Mesodermal cell (in vitro differentiated cells): ENCODE measurements around the gene CGNL1.

Source experiments
- H3K27ac ChIP-seq: 2 replicates; pipeline ENCODE4 v1.7.0; 2013; ENCODE audit warnings: mild to moderate bottlenecking, low read depth, low read length, moderate library complexity; ENCODE audit not compliant: severe bottlenecking
- H3K36me3 ChIP-seq: 2 replicates; pipeline ENCODE4 v1.7.1; 2013; ENCODE audit warnings: mild to moderate bottlenecking, low read length, moderate library complexity; ENCODE audit not compliant: control insufficient read depth, insufficient read depth
- H3K4me1 ChIP-seq: one replicate; pipeline ENCODE4 v1.7.1; 2013; ENCODE audit warnings: mild to moderate bottlenecking, low read length; ENCODE audit not compliant: insufficient read depth, control insufficient read depth, poor library complexity, severe bottlenecking
- H3K4me3 ChIP-seq: 2 replicates; pipeline ENCODE4 v1.7.0; 2013; ENCODE audit warnings: low read length, control low read depth, mild to moderate bottlenecking; ENCODE audit not compliant: insufficient read depth, poor library complexity, severe bottlenecking; ENCODE audit errors: extremely low read depth
- H3K9me3 ChIP-seq: 2 replicates; pipeline ENCODE4 v1.7.1; 2013; ENCODE audit warnings: mild to moderate bottlenecking, low read length, moderate library complexity; ENCODE audit not compliant: control insufficient read depth
- WGBS, 2 experiments: methylation state at CpG; one replicate each; pipeline ENCODE4 v1.1.5; 2013; ENCODE audit warnings: missing lambda C conversion rate in 2 of 2; ENCODE audit not compliant: insufficient coverage in 2 of 2; 5-methylcytosine and 5-hydroxymethylcytosine counted together

Gene CGNL1

GRCh38 chr15:57538265-57538529, 161.9 kb downstream of the CGNL1 start:
- Histone ChIP-seq H3K4me3 (no peak overlapping the region), H3K9me3 (peaks cover 5% of the 10 kb centered on the region), H3K27ac (no peak overlapping the region), H3K36me3 (peaks cover 85% of the 10 kb centered on the region), H3K4me1 (peaks cover 19% of the 10 kb centered on the region)

GRCh38 chr15:57538821-57539220, 162.5 kb downstream of the CGNL1 start:
- H3K4me1 ChIP-seq, result peaks cover 19% of the 10 kb centered on the region
- no peak overlapping the region for H3K4me3 ChIP-seq
- WGBS, 2 experiments, result 88 to 92% methylated on average over 7 of the region's 9 CpGs
- H3K27ac ChIP-seq, result no peak overlapping the region
- H3K36me3 ChIP-seq, result peaks cover 86% of the 10 kb centered on the region
- peaks cover 5% of the 10 kb centered on the region for H3K9me3 ChIP-seq

GRCh38 chr15:57540211-57540610, 163.9 kb downstream of the CGNL1 start:
- no CpG with 5 or more reads among the region's 3 CpGs for WGBS, 2 experiments
- no peak overlapping the region for H3K27ac ChIP-seq
- peaks cover 13% of the 10 kb centered on the region for H3K4me1 ChIP-seq

GRCh38 chr15:57540736-57541135, 164.4 kb downstream of the CGNL1 start:
- no peak overlapping the region for H3K4me3 ChIP-seq
- peaks cover 13% of the 10 kb centered on the region for H3K4me1 ChIP-seq
- H3K36me3 ChIP-seq, result peaks cover 86% of the 10 kb centered on the region
- 93 to 94% methylated on average over 11 of the region's 11 CpGs for WGBS, 2 experiments
- peaks cover 5% of the 10 kb centered on the region for H3K9me3 ChIP-seq
- H3K27ac ChIP-seq, result no peak overlapping the region

More at GRCh38 chr15:57540211-57540610, 163.9 kb downstream of the CGNL1 start:
- H3K9me3 ChIP-seq, result peaks cover 5% of the 10 kb centered on the region
- H3K4me3 ChIP-seq, result no peak overlapping the region
- H3K36me3 ChIP-seq, result peaks cover 86% of the 10 kb centered on the region

GRCh38 chr15:57541271-57541670, 165.0 kb downstream of the CGNL1 start:
- 93 to 95% methylated on average over 8 of the region's 8 CpGs for WGBS, 2 experiments
- Histone ChIP-seq H3K9me3 (peaks cover 3% of the 10 kb centered on the region), H3K4me3 (no peak overlapping the region)

GRCh38 chr15:57541805-57542504, 165.7 kb downstream of the CGNL1 start:
- WGBS, 2 experiments, result 73 to 75% methylated on average over 5 to 6 of the region's 7 CpGs
- Histone ChIP-seq H3K36me3 (peaks cover 85% of the 10 kb centered on the region), H3K4me3 (no peak overlapping the region), H3K9me3 (no peaks in the 10 kb centered on the region), H3K27ac (no peak overlapping the region), H3K4me1 (peaks cover 8% of the 10 kb centered on the region)

More at GRCh38 chr15:57541271-57541670, 165.0 kb downstream of the CGNL1 start:
- peaks cover 13% of the 10 kb centered on the region for H3K4me1 ChIP-seq
- no peak overlapping the region for H3K27ac ChIP-seq
- H3K36me3 ChIP-seq, result peaks cover 85% of the 10 kb centered on the region

GRCh38 chr15:57542505-57542817, 166.2 kb downstream of the CGNL1 start:
- no peaks in the 10 kb centered on the region for H3K9me3 ChIP-seq
- peaks cover 3% of the 10 kb centered on the region for H3K4me1 ChIP-seq
- peaks cover 88% of the 10 kb centered on the region for H3K36me3 ChIP-seq
- no peak overlapping the region for H3K27ac ChIP-seq
- no peak overlapping the region for H3K4me3 ChIP-seq
- WGBS, 2 experiments, result 56 to 57% methylated on average over 3 of the region's 4 CpGs

GRCh38 chr15:57544848-57545480, 168.7 kb downstream of the CGNL1 start:
- 95 to 100% methylated on average over 4 to 8 of the region's 11 CpGs for WGBS, 2 experiments
- peaks cover 16% of the 10 kb centered on the region for H3K4me1 ChIP-seq
- no peaks in the 10 kb centered on the region for H3K9me3 ChIP-seq
- no peak overlapping the region for H3K4me3 ChIP-seq
- no peak overlapping the region for H3K27ac ChIP-seq
- H3K36me3 ChIP-seq, result peaks cover 88% of the 10 kb centered on the region

- no peaks in the 10 kb centered on the region for H3K9me3 ChIP-seq
- H3K36me3 ChIP-seq, result peaks cover 87% of the 10 kb centered on the region
- no peak overlapping the region for H3K27ac ChIP-seq
- H3K4me1 ChIP-seq, result peaks cover 24% of the 10 kb centered on the region
- no peak overlapping the region for H3K4me3 ChIP-seq
- WGBS, 2 experiments, result 92 to 93% methylated on average over 7 of the region's 8 CpGs
Observed at GRCh38 chr15:57545995-57546394, 169.7 kb downstream of the CGNL1 start.

GRCh38 chr15:57547243-57547755, 171.0 kb downstream of the CGNL1 start:
- Histone ChIP-seq H3K4me1 (peaks cover 36% of the 10 kb centered on the region), H3K27ac (no peak overlapping the region), H3K36me3 (peaks cover 85% of the 10 kb centered on the region), H3K9me3 (no peaks in the 10 kb centered on the region), H3K4me3 (no peak overlapping the region)
- 78 to 79% methylated on average over 8 to 11 of the region's 11 CpGs for WGBS, 2 experiments

- H3K36me3 ChIP-seq, result peaks cover 78% of the 10 kb centered on the region
- H3K27ac ChIP-seq, result peak overlapping the region; percentile 36
- 72 to 94% methylated on average over 2 of the region's 2 CpGs for WGBS, 2 experiments
Observed at GRCh38 chr15:57548351-57548750, 172.0 kb downstream of the CGNL1 start.

More at GRCh38 chr15:57548351-57548750, 172.0 kb downstream of the CGNL1 start:
- Histone ChIP-seq H3K4me1 (peaks cover 46% of the 10 kb centered on the region), H3K9me3 (no peaks in the 10 kb centered on the region), H3K4me3 (no peak overlapping the region)
